HepG2 (cell line): ENCODE measurements around the gene TIAM2. TPM values are rescaled to one million over a fixed set of nuclear protein-coding genes. Genes with fewer than 3 reads are reported as not detected.

Experiments
- ATAC-seq: fragments of 200-7000 bp; cut with Tn5 transposase; 3 replicates; pipeline ENCODE4 v1.9.1; 2020; ENCODE audit warnings: mild to moderate bottlenecking, moderate library complexity
- BruUV-seq: library from RNA; stranded (reverse); fragments of 400-500 nt; replicated peaks from 2 replicates; lab custom pipeline; 2021; lab: Mats Ljungman, UMichigan
- CTCF ChIA-PET: fragments of 300-600 bp; formaldehyde crosslinking; extraction: SDS; loops from one replicate; lab custom pipeline; 2021; ENCODE audit warnings: low total read pairs, inconsistent platforms, low intra/inter-chr PET ratio; lab: Yijun Ruan, JAX
- POLR2A ChIA-PET: fragments of 350-600 bp; sonication (Branson Sonifier 250); formaldehyde crosslinking; loops from one replicate; lab custom pipeline; 2020; ENCODE audit warnings: antibody characterized with exemption, inconsistent platforms; lab: Yijun Ruan, JAX
- DNase-seq: peaks from one replicate; pipeline ENCODE4 v3.0.0-alpha.2; 2015; ENCODE audit warnings: low spot score
- FAIRE-seq: peaks from 3 replicates; lab custom pipeline; 2011; peaks lifted over from hg19 to GRCh38; lab: Jason Lieb, UNC
- H2AFZ ChIP-seq: one replicate; pipeline ENCODE4 v1.6.1; 2011; ENCODE audit warnings: low read length, inconsistent platforms
- H3K27ac ChIP-seq: fragments of 300-600 bp; 3 replicates; pipeline ENCODE4 v1.8.0; 2011; ENCODE audit warnings: mixed run types, mild to moderate bottlenecking, mixed read lengths, low read length, inconsistent platforms; ENCODE audit not compliant: insufficient read depth; ENCODE audit errors: extremely low read length
- H3K27me3 ChIP-seq, 2 experiments: fragments of 200-600 bp in 1 of 2; 2 replicates in 1 of 2; 3 replicates in 1 of 2; pipeline versions ENCODE4 v1.6.0 to v1.8.0; 2011; ENCODE audit warnings: low read length in 2 of 2, mild to moderate bottlenecking in 2 of 2, moderate library complexity in 2 of 2, inconsistent platforms in 1 of 2; ENCODE audit not compliant: insufficient read depth in 2 of 2, control insufficient read depth in 1 of 2
- H3K36me3 ChIP-seq, 2 experiments: fragments of 200-600 bp in 1 of 2; replicated peaks in 1 of 2; 2 replicates in 1 of 2; 3 replicates in 1 of 2; pipeline versions ENCODE4 v1.5.1 to v1.8.0; 2011; ENCODE audit warnings: low read length in 2 of 2, inconsistent platforms in 1 of 2; ENCODE audit not compliant: insufficient read depth in 2 of 2, control insufficient read depth in 1 of 2
- H3K4me1 ChIP-seq: 2 replicates; pipeline ENCODE4 v1.5.1; 2012; ENCODE audit warnings: low read length, inconsistent platforms; ENCODE audit not compliant: insufficient read depth
- H3K4me2 ChIP-seq: 2 replicates; pipeline ENCODE4 v1.6.0; 2011; ENCODE audit warnings: low read depth, low read length, inconsistent platforms
- H3K4me3 ChIP-seq, 3 experiments: fragments of 200-600 bp in 1 of 3; sonication (generic), shearing (Covaris generic) in 1 of 3; replicated peaks in 1 of 3; 2 replicates each; pipeline ENCODE4 v1.5.1; 2011 to 2016; ENCODE audit warnings: low read length in 3 of 3, inconsistent platforms in 2 of 3, low read depth in 2 of 3, mild to moderate bottlenecking in 2 of 3, control low read depth in 1 of 3, mixed read lengths in 1 of 3; ENCODE audit not compliant: insufficient read depth in 1 of 3
- H3K79me2 ChIP-seq: one replicate; pipeline ENCODE4 v1.6.1; 2011; ENCODE audit warnings: low read length, inconsistent platforms; ENCODE audit not compliant: insufficient read depth
- H3K9ac ChIP-seq: 2 replicates; pipeline ENCODE4 v1.6.0; 2011; ENCODE audit warnings: mild to moderate bottlenecking, low read depth, low read length, inconsistent platforms; ENCODE audit not compliant: insufficient read depth
- H3K9me3 ChIP-seq: 2 replicates; pipeline ENCODE4 v1.5.1; 2012; ENCODE audit warnings: mild to moderate bottlenecking, low read length
- H4K20me1 ChIP-seq: 2 replicates; pipeline ENCODE4 v1.6.0; 2011; ENCODE audit warnings: inconsistent platforms, mild to moderate bottlenecking, low read length, moderate library complexity; ENCODE audit not compliant: insufficient read depth
- CHCHD3 ChIP-seq: sonication (generic); formaldehyde crosslinking; IDR thresholded peaks from 2 replicates; pipeline ENCODE4 v1.8.0; 2022; ENCODE audit warnings: mild to moderate bottlenecking, missing genetic modification reagents, moderate library complexity
- CHD2 ChIP-seq: IDR thresholded peaks from 2 replicates; pipeline ENCODE4 v1.6.1; 2011; ENCODE audit warnings: low read depth, low read length, improper control_type of control experiment
- ETS1 ChIP-seq: sonication (generic); formaldehyde crosslinking; IDR thresholded peaks from 2 replicates; pipeline ENCODE4 v1.4.0; 2020; ENCODE audit warnings: missing genetic modification reagents
- ISX ChIP-seq: sonication (generic); formaldehyde crosslinking; conservative IDR thresholded peaks from 2 replicates; pipeline ENCODE4 v1.5.0; 2020; ENCODE audit warnings: missing genetic modification reagents
- KDM5B ChIP-seq: sonication (generic); formaldehyde crosslinking; IDR thresholded peaks from 2 replicates; pipeline ENCODE4 v1.4.0; 2020; ENCODE audit warnings: missing genetic modification reagents, mild to moderate bottlenecking, borderline replicate concordance
- NFIC ChIP-seq: IDR thresholded peaks from 2 replicates; pipeline ENCODE4 v1.6.1; 2012; ENCODE audit warnings: mild to moderate bottlenecking, low read length, inconsistent platforms
- PRPF4 ChIP-seq: fragments of 200-400 bp; formaldehyde crosslinking; IDR thresholded peaks from 2 replicates; pipeline ENCODE4 v1.6.1; 2016; ENCODE audit warnings: low read length, low read depth; ENCODE audit not compliant: poor library complexity, severe bottlenecking
- RFXANK ChIP-seq: IDR thresholded peaks from 2 replicates; pipeline ENCODE4 v1.6.1; 2016
- STAT6 ChIP-seq: sonication (generic); formaldehyde crosslinking; IDR thresholded peaks from 2 replicates; pipeline ENCODE4 v1.4.0; 2020; ENCODE audit warnings: missing genetic modification reagents, mild to moderate bottlenecking, borderline replicate concordance
- THAP9 ChIP-seq: sonication (generic); formaldehyde crosslinking; IDR thresholded peaks from 2 replicates; pipeline ENCODE4; 2020; ENCODE audit warnings: missing genetic modification reagents, mild to moderate bottlenecking, borderline replicate concordance
- TRIM22 ChIP-seq: fragments of 450-650 bp; IDR thresholded peaks from 2 replicates; pipeline ENCODE4 v1.6.1; 2017
- ZBTB37 ChIP-seq: sonication (generic); formaldehyde crosslinking; IDR thresholded peaks from 2 replicates; pipeline ENCODE4 v1.4.0; 2020; ENCODE audit warnings: mild to moderate bottlenecking, missing genetic modification reagents
- WGBS: methylation state at CpG from one replicate; pipeline ENCODE4 v1.1.6; 2017; ENCODE audit warnings: low lambda C conversion rate; 5-methylcytosine and 5-hydroxymethylcytosine counted together
- in situ Hi-C: cut with HindIII; loops from 2 replicates; pipeline ENCODE4 v1.10.0; 2017; ENCODE audit warnings: low pct_unique_long_range_greater_than_20kb; ENCODE audit not compliant: extremely low pct_ligation_motif_present
- intact Hi-C: fragments of 100-400 bp; cut with micrococcal nuclease; formaldehyde crosslinking; loops from one replicate; pipeline ENCODE4 v1.10.0; 2022; ENCODE audit not compliant: unreplicated experiment
- polyA plus RNA-seq, 8 experiments: library from polyadenylated mRNA; depleted of rRNA in 3 of 8; stranded (reverse) in 7 of 8; unstranded in 1 of 8; fragments of >200 nt; fragmentation: Illumina TruSeq in 4 of 8; extraction: Trizol in 4 of 8; gene quantifications; 2 replicates each; pipeline versions ENCODE4 v1.2.1 to v1.2.3, GENCODE V29; 2011 to 2016; ENCODE audit warnings: low read depth in 4 of 8, missing spikeins in 1 of 8, mixed read lengths in 1 of 8; ENCODE audit not compliant: insufficient read depth in 1 of 8
- total RNA-seq, 5 experiments: library from RNA; depleted of rRNA; stranded (reverse); fragments of >200 nt; fragmentation: Illumina TruSeq; extraction: Trizol; gene quantifications; 2 replicates each; pipeline ENCODE4 v1.2.3, GENCODE V29; 2016; ENCODE audit warnings: low read depth in 1 of 5

Gene TIAM2
- total and polyA plus RNA-seq, 2 of the 13 experiments (the other 11 are each of a cell fraction or from before 2014, with no cell fraction given), result 4.1 to 4.5 TPM

- TF ChIP-seq ZBTB37 (CRISPR knock-in tag) (no peak), STAT6 (CRISPR knock-in tag) (no peak), ISX (no peak)
- TF ChIP-seq, all 625 proteins: peak for 0
Measured at GRCh38 chr6:155125906-155126305, 130.8 kb downstream of the TIAM2 start (continued).

GRCh38 chr6:155126727-155127439 lies 131.8 kb downstream of the TIAM2 start:
- no peaks in the 10 kb centered on the region for H3K9me3 ChIP-seq
- intact Hi-C loops (loop anchor here (5.0 kb wide), 1 partner anchor 40 kb away; no protein-coding TSS in a partner anchor), in situ Hi-C loops (no loop called here)
- peak overlapping the region; percentile 57 for H3K4me2 ChIP-seq
- no peak overlapping the region for H3K27ac ChIP-seq
- H3K27me3 ChIP-seq, result no peaks in the 10 kb centered on the region
- DNase-seq (peak; percentile 93), FAIRE-seq (peak; percentile 55), ATAC-seq (peak; percentile 89)
- POLR2A ChIA-PET, result no interaction called here
- peak overlapping the region; percentile 2 for H2AFZ ChIP-seq
- no peaks in the 10 kb centered on the region for H3K36me3 ChIP-seq
- no peak overlapping the region for H3K4me3 ChIP-seq
- 5% methylated on average over 10 of the region's 10 CpGs for whole genome bisulfite sequencing
- no peak overlapping the region for H3K9ac ChIP-seq
- BruUV-seq, result no TSS peak
- H3K79me2 ChIP-seq, result no peaks in the 10 kb centered on the region
- no peaks in the 10 kb centered on the region for H4K20me1 ChIP-seq
- CTCF ChIA-PET, result interaction anchor here (0.7 kb wide), 1 partner anchor 452 kb away, joined by 3 read pairs; no protein-coding TSS in a partner anchor
- peaks cover 26% of the 10 kb centered on the region for H3K4me1 ChIP-seq
- TF ChIP-seq NFIC (no peak), KDM5B (CRISPR knock-in tag) (no peak), ETS1 (CRISPR knock-in tag) (no peak), CHCHD3 (CRISPR knock-in tag) (no peak), THAP9 (CRISPR knock-in tag) (no peak), CHD2 (no peak), RFXANK (CRISPR knock-in tag) (no peak), PRPF4 (no peak), TRIM22 (no peak)
